ENCODE measurements around the gene KPNA3.
"Not testable (repeated sequence)": the region's sequence is repeated elsewhere in the genome, so short reads cannot be mapped to it uniquely, and the experiment has no call there.

The KPNA3 gene

GRCh38 chr13:49784886-49785570 lies 7.5 kb downstream of the KPNA3 start:
- Histone ChIP-seq H3K4me1 (ENCODE audit: insufficient read depth, low read length) (peaks cover 13% of the 10 kb centered on the region), H3K9ac (ENCODE audit: low read depth, low read length) (no peak overlapping the region), H3K36me3 (ENCODE audit: insufficient read depth, low read length) (no peaks in the 10 kb centered on the region), H3K9me3 (ENCODE audit: control insufficient read depth, insufficient read depth, low read length) (no peaks in the 10 kb centered on the region)

DNA sequence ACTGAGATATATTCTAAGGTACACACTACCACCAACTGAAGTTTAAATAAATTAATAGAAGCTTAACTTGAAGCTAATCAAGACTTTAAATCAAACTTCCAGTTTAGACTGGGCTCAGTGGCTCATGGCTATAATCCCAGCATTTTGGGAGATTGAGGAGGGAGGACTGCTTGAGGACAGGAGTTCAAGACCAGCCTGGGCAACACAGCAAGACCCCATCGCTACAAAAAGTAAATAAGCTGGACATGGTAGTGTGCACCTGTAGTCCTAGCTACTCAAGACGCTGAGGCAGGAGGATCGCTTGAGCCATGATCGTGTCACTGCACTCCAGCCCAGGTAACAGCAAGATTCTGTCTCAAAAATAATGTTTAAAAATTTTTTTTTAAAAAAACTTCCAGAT lies 8.6 kb downstream of the KPNA3 start:
- no peaks in the 10 kb centered on the region for H3K9me3 ChIP-seq (ENCODE audit: control insufficient read depth, insufficient read depth, low read length)
- H3K9ac ChIP-seq (ENCODE audit: low read depth, low read length): no peak overlapping the region
- no peaks in the 10 kb centered on the region for H3K36me3 ChIP-seq (ENCODE audit: insufficient read depth, low read length)
- H3K4me1 ChIP-seq (ENCODE audit: insufficient read depth, low read length): peaks cover 2% of the 10 kb centered on the region; the same call in 1 of the 2 replicates

GRCh38 chr13:49782784-49783183 lies 9.7 kb downstream of the KPNA3 start:
- Histone ChIP-seq H3K36me3 (ENCODE audit: insufficient read depth, low read length) (no peaks in the 10 kb centered on the region), H3K9me3 (ENCODE audit: control insufficient read depth, insufficient read depth, low read length) (no peaks in the 10 kb centered on the region), H3K4me1 (ENCODE audit: insufficient read depth, low read length) (no peaks in the 10 kb centered on the region), H3K9ac (ENCODE audit: low read depth, low read length) (no peak overlapping the region)

DNA sequence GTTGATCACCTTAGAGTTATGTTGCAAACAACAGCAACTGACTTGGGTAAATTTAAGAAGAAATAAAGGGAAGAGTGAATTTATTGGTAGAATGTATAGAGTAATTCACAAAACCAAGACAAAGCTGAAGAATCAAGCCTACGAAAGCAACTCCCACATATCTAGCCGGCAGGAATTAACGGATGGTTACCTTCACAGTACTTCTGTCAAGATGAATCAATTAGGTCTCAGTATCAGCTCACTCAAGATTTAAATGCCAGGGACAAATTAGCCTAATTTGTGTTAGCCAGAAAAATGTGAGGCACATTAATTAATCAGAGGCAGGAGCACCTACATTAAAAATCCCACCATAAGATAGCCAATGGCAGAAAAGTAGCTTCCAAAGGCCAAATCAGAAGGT lies 10.7 kb downstream of the KPNA3 start:
- Histone ChIP-seq H3K9ac (ENCODE audit: low read depth, low read length) (no peak overlapping the region), H3K36me3 (ENCODE audit: insufficient read depth, low read length) (no peaks in the 10 kb centered on the region), H3K9me3 (ENCODE audit: control insufficient read depth, insufficient read depth, low read length) (no peaks in the 10 kb centered on the region), H3K4me1 (ENCODE audit: insufficient read depth, low read length) (peaks cover 4% of the 10 kb centered on the region; the same call in 1 of the 2 replicates)

GRCh38 chr13:49779721-49780120 lies 12.8 kb downstream of the KPNA3 start:
- Histone ChIP-seq H3K9ac (ENCODE audit: low read depth, low read length) (no peak overlapping the region), H3K4me1 (ENCODE audit: insufficient read depth, low read length) (peaks cover 5% of the 10 kb centered on the region; the same call in 1 of the 2 replicates), H3K36me3 (ENCODE audit: insufficient read depth, low read length) (no peaks in the 10 kb centered on the region), H3K9me3 (ENCODE audit: control insufficient read depth, insufficient read depth, low read length) (no peaks in the 10 kb centered on the region)

- Histone ChIP-seq H3K9ac (ENCODE audit: low read depth, low read length) (no peak overlapping the region), H3K36me3 (ENCODE audit: insufficient read depth, low read length) (no peaks in the 10 kb centered on the region), H3K9me3 (ENCODE audit: control insufficient read depth, insufficient read depth, low read length) (no peaks in the 10 kb centered on the region), H3K4me1 (ENCODE audit: insufficient read depth, low read length) (peaks cover 5% of the 10 kb centered on the region; the same call in 1 of the 2 replicates)
These were observed 14.5 kb downstream of the KPNA3 start for GRCh38 chr13:49777746-49778614.

DNA sequence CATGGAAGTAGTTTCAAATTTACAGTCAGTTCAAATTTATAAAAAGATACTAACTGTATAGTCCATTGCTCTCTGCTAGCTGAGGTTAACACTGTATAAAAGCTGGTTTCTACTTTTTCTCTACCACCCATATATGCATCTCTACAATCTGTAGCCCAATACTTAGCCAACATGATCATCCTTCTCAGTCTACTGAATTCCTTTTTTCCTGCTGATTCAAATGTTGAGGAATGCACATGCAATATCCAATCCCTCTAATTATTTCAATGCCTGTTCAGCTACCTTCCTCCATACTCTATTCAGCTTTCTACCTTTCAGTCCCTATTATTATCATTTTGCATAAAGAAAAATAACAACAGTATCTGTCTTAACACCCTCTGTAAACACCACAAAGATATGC lies 15.6 kb downstream of the KPNA3 start:
- no peak overlapping the region for H3K9ac ChIP-seq (ENCODE audit: low read depth, low read length)
- H3K36me3 ChIP-seq (ENCODE audit: insufficient read depth, low read length): no peaks in the 10 kb centered on the region
- H3K9me3 ChIP-seq (ENCODE audit: control insufficient read depth, insufficient read depth, low read length): no peaks in the 10 kb centered on the region
- peaks cover 5% of the 10 kb centered on the region; the same call in 1 of the 2 replicates for H3K4me1 ChIP-seq (ENCODE audit: insufficient read depth, low read length)

DNA sequence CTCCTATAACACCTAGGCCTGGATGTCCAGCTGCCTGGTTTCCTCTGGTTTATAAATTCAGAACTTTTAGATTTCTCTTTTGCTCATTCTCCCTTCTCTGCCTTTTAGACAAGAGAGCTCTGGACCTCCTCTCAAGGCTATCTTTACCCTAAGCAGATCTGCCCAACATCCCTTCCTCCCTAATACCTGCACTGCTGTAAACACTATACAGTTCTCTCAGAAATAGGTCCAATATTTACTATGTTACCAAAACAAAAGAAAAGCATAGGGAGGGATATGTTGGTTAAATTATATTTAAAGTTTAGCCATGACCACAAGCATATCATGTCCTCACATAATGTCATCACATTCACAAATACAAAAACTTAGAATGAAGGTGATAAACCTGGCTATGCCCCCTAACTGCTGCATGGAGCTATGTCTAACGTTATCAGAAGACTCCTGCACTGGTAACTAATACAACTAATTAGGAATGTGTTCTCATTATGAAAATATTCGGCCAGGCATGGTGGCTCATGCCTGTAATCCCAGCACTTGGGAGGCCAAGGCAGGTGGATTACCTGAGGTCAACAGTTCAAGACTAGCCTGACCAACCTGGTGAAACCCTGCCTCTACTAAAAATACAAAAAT lies 18.0 kb downstream of the KPNA3 start:
- Histone ChIP-seq H3K9me3 (ENCODE audit: control insufficient read depth, insufficient read depth, low read length) (no peaks in the 10 kb centered on the region), H3K36me3 (ENCODE audit: insufficient read depth, low read length) (no peaks in the 10 kb centered on the region), H3K9ac (ENCODE audit: low read depth, low read length) (no peak overlapping the region), H3K4me1 (ENCODE audit: insufficient read depth, low read length) (peaks cover 5% of the 10 kb centered on the region; the same call in 1 of the 2 replicates)

GRCh38 chr13:49772828-49773227 lies 19.7 kb downstream of the KPNA3 start:
- no peaks in the 10 kb centered on the region for H3K9me3 ChIP-seq (ENCODE audit: control insufficient read depth, insufficient read depth, low read length)
- peaks cover 5% of the 10 kb centered on the region; the same call in 1 of the 2 replicates for H3K4me1 ChIP-seq (ENCODE audit: insufficient read depth, low read length)
- H3K9ac ChIP-seq (ENCODE audit: low read depth, low read length): no peak overlapping the region
- H3K36me3 ChIP-seq (ENCODE audit: insufficient read depth, low read length): no peaks in the 10 kb centered on the region

DNA sequence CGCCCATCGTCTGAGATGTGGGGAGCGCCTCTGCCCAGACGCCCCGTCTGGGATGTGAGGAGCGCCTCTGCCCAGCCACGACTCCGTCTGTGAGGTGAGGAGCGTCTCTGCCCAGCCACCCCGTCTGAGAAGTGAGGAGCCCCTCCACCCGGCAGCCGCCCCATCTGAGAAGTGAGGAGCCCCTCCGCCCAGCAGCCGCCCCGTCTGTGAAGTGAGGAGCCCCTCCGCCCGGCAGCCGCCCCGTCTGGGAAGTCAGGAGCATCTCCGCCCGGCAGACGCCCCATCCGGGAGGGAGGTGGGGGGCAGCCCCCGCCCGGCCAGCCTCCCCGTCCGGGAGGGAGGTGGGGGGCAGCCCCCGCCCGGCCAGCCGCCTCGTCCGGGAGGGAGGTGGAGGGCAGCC lies 30.7 kb downstream of the KPNA3 start:
- not testable (repeated sequence) for H3K4me1 ChIP-seq (ENCODE audit: insufficient read depth, low read length); H3K36me3 ChIP-seq (ENCODE audit: insufficient read depth, low read length); H3K9ac ChIP-seq (ENCODE audit: low read depth, low read length); H3K9me3 ChIP-seq (ENCODE audit: control insufficient read depth, insufficient read depth, low read length)

GRCh38 chr13:49760558-49760957 lies 31.9 kb downstream of the KPNA3 start:
- Histone ChIP-seq H3K9me3 (ENCODE audit: control insufficient read depth, insufficient read depth, low read length) (no peaks in the 10 kb centered on the region; the same call in 1 of the 2 replicates), H3K4me1 (ENCODE audit: insufficient read depth, low read length) (no peaks in the 10 kb centered on the region), H3K9ac (ENCODE audit: low read depth, low read length) (no peak overlapping the region), H3K36me3 (ENCODE audit: insufficient read depth, low read length) (no peaks in the 10 kb centered on the region)

DNA sequence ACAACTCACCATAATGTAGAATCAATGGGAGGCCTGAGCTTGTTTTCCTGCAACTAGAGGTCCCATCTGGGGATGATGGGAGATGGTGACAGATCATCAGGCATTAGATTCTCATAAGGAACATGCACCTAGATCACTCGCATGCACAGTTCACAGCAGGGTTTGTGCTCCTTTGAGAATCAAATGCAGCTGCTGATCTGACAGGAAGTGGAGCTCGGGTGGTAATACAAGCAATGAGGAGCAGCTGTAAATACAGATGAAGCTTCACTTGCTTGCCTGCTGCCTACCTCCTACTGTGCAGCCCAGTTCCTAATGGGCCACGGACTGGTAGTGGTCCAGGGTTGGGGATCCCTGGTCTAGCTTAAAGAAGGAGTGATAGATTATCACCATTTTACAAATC lies 33.0 kb downstream of the KPNA3 start:
- H3K36me3 ChIP-seq (ENCODE audit: insufficient read depth, low read length): no peaks in the 10 kb centered on the region
- H3K9me3 ChIP-seq (ENCODE audit: control insufficient read depth, insufficient read depth, low read length): no peaks in the 10 kb centered on the region; the same call in 1 of the 2 replicates
- no peaks in the 10 kb centered on the region for H3K4me1 ChIP-seq (ENCODE audit: insufficient read depth, low read length)
- H3K9ac ChIP-seq (ENCODE audit: low read depth, low read length): no peak overlapping the region

- Histone ChIP-seq H3K9me3 (ENCODE audit: control insufficient read depth, insufficient read depth, low read length) (no peaks in the 10 kb centered on the region; the same call in 1 of the 2 replicates), H3K4me1 (ENCODE audit: insufficient read depth, low read length) (no peaks in the 10 kb centered on the region)
These were observed 36.2 kb downstream of the KPNA3 start for GRCh38 chr13:49756263-49756662.

DNA sequence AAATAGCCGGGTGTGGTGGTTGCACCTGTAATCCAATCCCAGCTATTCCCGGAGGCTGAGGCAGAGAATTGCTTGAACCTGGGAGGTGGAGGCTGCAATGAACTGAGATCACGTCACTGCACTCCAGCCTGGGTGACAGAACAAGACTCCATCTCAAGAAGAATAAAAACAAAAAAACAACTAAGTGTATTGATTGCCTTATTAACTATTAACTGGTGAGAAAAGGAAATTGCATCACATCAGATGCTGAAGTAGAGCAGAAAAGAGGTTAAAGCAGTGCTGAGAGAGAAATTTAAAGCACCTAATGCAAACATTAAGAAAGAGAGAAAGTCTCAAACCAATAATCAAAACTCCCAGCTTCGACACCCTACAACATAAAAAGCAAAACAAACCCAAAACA lies 38.3 kb downstream of the KPNA3 start:
- Histone ChIP-seq H3K4me1 (ENCODE audit: insufficient read depth, low read length) (no peaks in the 10 kb centered on the region), H3K9me3 (ENCODE audit: control insufficient read depth, insufficient read depth, low read length) (no peaks in the 10 kb centered on the region), H3K36me3 (ENCODE audit: insufficient read depth, low read length) (no peaks in the 10 kb centered on the region), H3K9ac (ENCODE audit: low read depth, low read length) (no peak overlapping the region)

More at GRCh38 chr13:49756263-49756662, 36.2 kb downstream of the KPNA3 start:
- H3K9ac ChIP-seq (ENCODE audit: low read depth, low read length): no peak overlapping the region
- H3K36me3 ChIP-seq (ENCODE audit: insufficient read depth, low read length): no peaks in the 10 kb centered on the region
